Measurements from ENCODE around the gene FCSK.
A peak's percentile ranks its signal among the peaks of the same experiment; 100 is the strongest.

FCSK gene

DNA sequence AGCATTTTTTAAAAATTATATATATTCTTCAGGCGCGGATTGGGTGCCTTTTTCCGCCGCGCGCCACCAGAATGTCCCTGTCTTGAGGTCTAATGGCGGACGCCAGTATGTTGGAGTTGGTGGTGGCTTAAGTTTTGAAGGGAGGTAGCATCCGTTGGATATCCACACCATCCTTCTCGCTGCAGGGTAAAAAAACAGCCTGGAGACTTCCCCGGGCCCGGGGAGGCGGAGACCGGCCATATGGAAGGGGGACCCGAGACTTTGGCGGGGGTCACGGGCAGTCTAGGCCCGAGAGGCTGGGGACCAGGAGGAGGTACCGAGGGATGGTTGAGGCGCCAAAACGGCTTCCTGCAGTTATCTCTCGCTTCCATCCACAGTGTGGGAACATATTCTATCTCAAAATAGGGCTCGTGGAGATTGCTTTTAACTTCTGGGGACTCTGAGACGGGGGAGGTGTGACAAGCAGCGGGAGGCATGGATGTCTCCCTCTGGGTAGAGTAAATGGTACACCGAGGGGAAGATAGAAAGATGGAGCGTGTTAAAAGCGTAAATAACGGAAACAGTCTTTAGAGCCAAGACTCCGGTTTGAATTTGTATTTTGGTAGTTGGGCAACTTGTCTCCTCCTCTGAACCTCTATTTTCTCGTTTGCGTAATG, 69.5 kb downstream of the FCSK start, which contains the start of gene SF3B3:
Gene SF3B3, plus strand, starts transcription at position 74 of the 656 bp plus-strand sequence. CDS start 2,841 bp downstream, outside the sequence.
- peak within 1 kb of the TSS; percentile 81 for H3K4me3 ChIP-seq (ENCODE audit: low read depth, low read length)
- TF ChIP-seq, protein P1, sequence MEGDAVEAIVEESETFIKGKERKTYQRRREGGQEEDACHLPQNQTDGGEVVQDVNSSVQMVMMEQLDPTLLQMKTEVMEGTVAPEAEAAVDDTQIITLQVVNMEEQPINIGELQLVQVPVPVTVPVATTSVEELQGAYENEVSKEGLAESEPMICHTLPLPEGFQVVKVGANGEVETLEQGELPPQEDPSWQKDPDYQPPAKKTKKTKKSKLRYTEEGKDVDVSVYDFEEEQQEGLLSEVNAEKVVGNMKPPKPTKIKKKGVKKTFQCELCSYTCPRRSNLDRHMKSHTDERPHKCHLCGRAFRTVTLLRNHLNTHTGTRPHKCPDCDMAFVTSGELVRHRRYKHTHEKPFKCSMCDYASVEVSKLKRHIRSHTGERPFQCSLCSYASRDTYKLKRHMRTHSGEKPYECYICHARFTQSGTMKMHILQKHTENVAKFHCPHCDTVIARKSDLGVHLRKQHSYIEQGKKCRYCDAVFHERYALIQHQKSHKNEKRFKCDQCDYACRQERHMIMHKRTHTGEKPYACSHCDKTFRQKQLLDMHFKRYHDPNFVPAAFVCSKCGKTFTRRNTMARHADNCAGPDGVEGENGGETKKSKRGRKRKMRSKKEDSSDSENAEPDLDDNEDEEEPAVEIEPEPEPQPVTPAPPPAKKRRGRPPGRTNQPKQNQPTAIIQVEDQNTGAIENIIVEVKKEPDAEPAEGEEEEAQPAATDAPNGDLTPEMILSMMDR (IDR thresholded peaks at IDR 0.05; ENCODE audit: low read depth, low read length): no peak

DNA sequence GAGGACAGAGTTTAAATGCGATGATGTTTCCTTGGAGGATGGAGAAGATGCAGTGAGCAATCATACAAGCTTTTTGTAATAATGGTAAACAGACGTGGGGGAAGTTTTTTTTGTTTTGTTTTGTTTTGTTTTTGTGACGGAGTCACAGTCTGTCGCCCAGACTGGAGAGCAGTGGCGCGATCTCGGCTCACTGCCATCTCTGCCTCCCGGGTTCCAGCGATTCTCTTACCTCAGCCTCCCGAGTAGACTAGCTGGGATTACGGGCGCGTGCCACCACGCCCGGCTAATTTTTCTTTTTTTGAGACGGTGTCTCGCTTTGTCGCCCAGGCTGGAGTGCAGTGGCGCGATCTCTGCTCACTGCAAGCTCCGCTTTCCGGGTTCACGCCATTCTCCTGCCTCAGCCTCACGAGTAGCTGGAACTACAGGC, 70.0 kb downstream of the FCSK start:
- H3K4me3 ChIP-seq (ENCODE audit: low read depth, low read length): peak overlapping the region; percentile 81

DNA sequence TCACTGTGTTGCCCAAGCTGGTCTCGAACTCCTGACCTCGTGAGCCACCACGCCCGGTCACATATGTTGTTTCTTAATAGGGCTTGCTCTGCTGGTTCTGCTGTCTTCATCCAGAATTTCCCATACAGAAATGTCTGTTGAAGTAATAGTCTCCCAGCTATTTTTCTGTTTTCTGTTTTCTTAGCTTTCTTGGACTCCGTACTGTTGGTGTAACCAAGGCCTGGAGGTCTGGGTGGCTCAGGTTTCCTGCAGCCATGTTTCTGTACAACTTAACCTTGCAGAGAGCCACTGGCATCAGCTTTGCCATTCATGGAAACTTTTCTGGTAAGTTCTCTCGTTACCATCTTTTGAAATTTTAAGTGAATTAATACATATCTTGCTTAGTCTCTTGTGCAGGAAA, 72.0 kb downstream of the FCSK start:
- no peak overlapping the region for H3K4me3 ChIP-seq (ENCODE audit: low read depth, low read length)
- TF ChIP-seq, protein P1 (IDR thresholded peaks at IDR 0.05; ENCODE audit: low read depth, low read length): no peak

DNA sequence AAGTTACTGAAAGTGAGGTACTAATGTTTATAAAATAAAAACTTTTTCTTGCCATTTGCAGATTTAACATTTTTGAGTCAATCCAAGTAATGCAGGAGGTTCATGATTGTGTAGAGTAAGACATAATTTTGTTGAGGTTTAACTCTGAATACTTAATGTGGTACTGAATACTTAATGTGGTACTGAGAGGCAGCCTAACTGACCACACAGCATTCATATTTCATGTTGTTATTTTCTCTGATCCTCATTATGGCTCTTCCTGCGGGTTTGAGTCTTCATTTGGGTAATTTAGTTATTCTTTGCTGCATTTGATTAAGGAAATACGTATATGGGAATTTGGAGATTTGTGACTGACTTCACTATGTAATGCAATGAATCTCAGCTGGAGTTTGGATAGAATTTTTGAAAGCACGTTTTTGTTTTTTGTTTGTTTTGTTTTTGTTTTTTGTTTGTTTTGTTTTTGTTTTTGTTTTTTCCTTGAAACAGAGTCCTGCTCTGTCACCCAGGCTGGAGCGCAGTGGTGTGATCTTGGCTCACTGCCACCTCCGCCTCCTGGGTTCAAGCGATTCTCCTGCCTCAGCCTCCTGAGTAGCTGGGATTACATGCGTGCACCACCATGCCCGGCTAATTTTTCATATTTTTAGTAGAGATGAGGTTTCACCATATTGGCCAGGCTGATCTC, 73.1 kb downstream of the FCSK start:
- H3K4me3 ChIP-seq (ENCODE audit: low read depth, low read length): no peak overlapping the region
- TF ChIP-seq, protein P1 (IDR thresholded peaks at IDR 0.05; ENCODE audit: low read depth, low read length): no peak

DNA sequence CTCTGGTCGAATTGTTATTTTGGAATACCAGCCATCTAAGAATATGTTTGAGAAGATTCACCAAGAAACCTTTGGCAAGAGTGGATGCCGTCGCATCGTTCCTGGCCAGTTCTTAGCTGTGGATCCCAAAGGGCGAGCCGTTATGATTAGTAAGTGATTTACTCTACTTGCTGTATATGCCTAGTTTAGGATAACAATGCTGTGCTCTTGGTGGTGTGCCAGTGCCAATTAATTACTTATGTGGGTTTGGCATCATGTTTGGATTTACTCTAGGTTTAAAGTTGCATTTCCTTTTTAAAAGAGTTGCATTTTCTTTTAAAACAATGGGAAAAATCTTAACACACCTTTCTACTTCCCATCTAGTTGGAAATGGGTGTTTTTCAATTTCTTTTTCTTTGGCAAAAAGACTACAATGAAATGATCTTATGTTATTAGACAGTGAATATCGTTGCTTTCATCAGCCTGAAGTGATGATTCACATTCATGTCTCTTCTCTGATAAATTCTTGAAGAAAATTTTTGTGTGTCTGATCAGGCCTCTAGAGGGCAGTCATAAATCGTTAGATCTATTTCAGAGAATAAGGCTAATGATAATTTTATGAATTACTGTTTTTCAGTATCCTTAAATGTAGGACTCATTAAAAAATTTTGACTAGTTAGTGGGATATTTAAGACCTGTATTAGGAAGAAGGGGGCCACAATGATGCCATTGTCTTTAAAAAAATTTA, 74.8 kb downstream of the FCSK start:
- TF ChIP-seq, protein P1 (IDR thresholded peaks at IDR 0.05; ENCODE audit: low read depth, low read length): peak; percentile 20; the same call in 1 of the 2 replicates
- H3K4me3 ChIP-seq (ENCODE audit: low read depth, low read length): no peak overlapping the region

Data from WI38 (cell line).